Measurements from ENCODE around the gene GPR143.

- no peak for TF ChIP-seq EZH2 (IDR thresholded peaks at IDR 0.05; ENCODE audit: insufficient read depth, poor library complexity, severe bottlenecking)
- TF ChIP-seq EZH2phosphoT487 (IDR thresholded peaks at IDR 0.05; ENCODE audit: insufficient read depth, low read depth) = no peak
Observed at GRCh38 chrX:9688833-9689232, 76.8 kb downstream of the GPR143 start.

Data from GM23248 (cell line).